ENCODE results near the gene VPS13A.
A peak's percentile ranks its signal among the peaks of the same experiment; 100 is the strongest.

Gene VPS13A

DNA sequence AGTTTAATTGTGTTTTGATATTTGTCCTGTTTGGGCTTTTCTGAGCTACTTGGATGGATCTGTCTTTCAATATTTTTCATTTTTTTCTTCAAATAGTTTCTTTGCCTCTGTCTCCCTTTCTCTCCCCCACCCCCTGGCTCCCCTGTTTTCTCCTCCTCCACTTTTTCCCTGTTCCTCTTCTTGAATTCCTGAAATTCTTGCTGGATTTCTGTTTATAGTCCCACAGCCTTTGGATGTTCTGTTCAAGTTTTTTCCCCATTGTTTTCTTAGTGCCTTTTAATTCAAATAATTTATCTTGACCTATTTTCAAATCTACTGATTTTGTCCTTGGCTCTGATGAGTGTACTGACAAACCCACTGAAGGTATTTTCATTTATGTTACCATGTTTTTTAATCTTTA lies 113.0 kb downstream of the VPS13A start:
- Histone ChIP-seq H3K79me2 (ENCODE audit: insufficient read depth, low read length) (no peaks in the 10 kb centered on the region), H3K9ac (ENCODE audit: low read length) (no peak overlapping the region), H4K20me1 (ENCODE audit: insufficient read depth, low read length) (no peaks in the 10 kb centered on the region), H3K4me2 (ENCODE audit: low read length) (no peak overlapping the region), H3K4me1 (ENCODE audit: insufficient read depth, low read length, severe bottlenecking) (no peaks in the 10 kb centered on the region), H3K4me3 (ENCODE audit: low read depth, low read length, poor library complexity, severe bottlenecking) (no peak overlapping the region), H3K9me3 (ENCODE audit: low read length) (0 out of 2 replicates have a peak, but pooled peaks cover 3% of the 10 kb centered on the region), H3K27ac (ENCODE audit: low read depth, low read length, poor library complexity, severe bottlenecking) (no peak overlapping the region), H2AFZ (ENCODE audit: low read length) (no peak overlapping the region), H3F3A (ENCODE audit: insufficient read depth, low read length) (no peaks in the 10 kb centered on the region), H3K9me2 (ENCODE audit: low read depth, low read length) (no peaks in the 10 kb centered on the region), H3K27me3 (ENCODE audit: insufficient read depth, low read length) (no peaks in the 10 kb centered on the region), H3K36me3 (ENCODE audit: insufficient read depth, low read length) (peaks cover 25% of the 10 kb centered on the region)
- no peak for TF ChIP-seq EZH2 (IDR thresholded peaks at IDR 0.05; ENCODE audit: borderline replicate concordance, low read length)
- TF ChIP-seq, protein P1, sequence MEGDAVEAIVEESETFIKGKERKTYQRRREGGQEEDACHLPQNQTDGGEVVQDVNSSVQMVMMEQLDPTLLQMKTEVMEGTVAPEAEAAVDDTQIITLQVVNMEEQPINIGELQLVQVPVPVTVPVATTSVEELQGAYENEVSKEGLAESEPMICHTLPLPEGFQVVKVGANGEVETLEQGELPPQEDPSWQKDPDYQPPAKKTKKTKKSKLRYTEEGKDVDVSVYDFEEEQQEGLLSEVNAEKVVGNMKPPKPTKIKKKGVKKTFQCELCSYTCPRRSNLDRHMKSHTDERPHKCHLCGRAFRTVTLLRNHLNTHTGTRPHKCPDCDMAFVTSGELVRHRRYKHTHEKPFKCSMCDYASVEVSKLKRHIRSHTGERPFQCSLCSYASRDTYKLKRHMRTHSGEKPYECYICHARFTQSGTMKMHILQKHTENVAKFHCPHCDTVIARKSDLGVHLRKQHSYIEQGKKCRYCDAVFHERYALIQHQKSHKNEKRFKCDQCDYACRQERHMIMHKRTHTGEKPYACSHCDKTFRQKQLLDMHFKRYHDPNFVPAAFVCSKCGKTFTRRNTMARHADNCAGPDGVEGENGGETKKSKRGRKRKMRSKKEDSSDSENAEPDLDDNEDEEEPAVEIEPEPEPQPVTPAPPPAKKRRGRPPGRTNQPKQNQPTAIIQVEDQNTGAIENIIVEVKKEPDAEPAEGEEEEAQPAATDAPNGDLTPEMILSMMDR (IDR thresholded peaks at IDR 0.05; ENCODE audit: low read length), result no peak

GRCh38 chr9:77291714-77292113 lies 114.4 kb downstream of the VPS13A start:
- no peak overlapping the region for H2AFZ ChIP-seq (ENCODE audit: low read length)
- 0 out of 2 replicates have a peak, but pooled peaks cover 3% of the 10 kb centered on the region for H3K9me3 ChIP-seq (ENCODE audit: low read length)
- H3K4me1 ChIP-seq (ENCODE audit: insufficient read depth, low read length, severe bottlenecking), result no peaks in the 10 kb centered on the region
- no peak overlapping the region for H3K4me3 ChIP-seq (ENCODE audit: low read depth, low read length, poor library complexity, severe bottlenecking)
- TF ChIP-seq EZH2 (IDR thresholded peaks at IDR 0.05; ENCODE audit: borderline replicate concordance, low read length), result no peak
- TF ChIP-seq, protein P1 (IDR thresholded peaks at IDR 0.05; ENCODE audit: low read length), result peak; percentile 27; the same call in 1 of the 2 replicates
- no peaks in the 10 kb centered on the region for H3K9me2 ChIP-seq (ENCODE audit: low read depth, low read length)
- no peaks in the 10 kb centered on the region for H3K79me2 ChIP-seq (ENCODE audit: insufficient read depth, low read length)
- no peak overlapping the region for H3K27ac ChIP-seq (ENCODE audit: low read depth, low read length, poor library complexity, severe bottlenecking)
- H3K36me3 ChIP-seq (ENCODE audit: insufficient read depth, low read length), result peaks cover 18% of the 10 kb centered on the region
- H3F3A ChIP-seq (ENCODE audit: insufficient read depth, low read length), result no peaks in the 10 kb centered on the region
- H4K20me1 ChIP-seq (ENCODE audit: insufficient read depth, low read length), result 0 out of 2 replicates have a peak, but pooled peaks cover 3% of the 10 kb centered on the region
- H3K9ac ChIP-seq (ENCODE audit: low read length), result no peak overlapping the region
- no peaks in the 10 kb centered on the region for H3K27me3 ChIP-seq (ENCODE audit: insufficient read depth, low read length)
- H3K4me2 ChIP-seq (ENCODE audit: low read length), result no peak overlapping the region

GRCh38 chr9:77293949-77294348 lies 116.6 kb downstream of the VPS13A start:
- Histone ChIP-seq H2AFZ (ENCODE audit: low read length) (no peak overlapping the region), H3K4me2 (ENCODE audit: low read length) (no peak overlapping the region), H3K79me2 (ENCODE audit: insufficient read depth, low read length) (no peaks in the 10 kb centered on the region), H3K27ac (ENCODE audit: low read depth, low read length, poor library complexity, severe bottlenecking) (no peak overlapping the region), H3K9me2 (ENCODE audit: low read depth, low read length) (no peaks in the 10 kb centered on the region), H3K36me3 (ENCODE audit: insufficient read depth, low read length) (peaks cover 10% of the 10 kb centered on the region; the same call in 1 of the 2 replicates), H3F3A (ENCODE audit: insufficient read depth, low read length) (no peaks in the 10 kb centered on the region), H3K9ac (ENCODE audit: low read length) (no peak overlapping the region), H3K9me3 (ENCODE audit: low read length) (no peaks in the 10 kb centered on the region), H3K4me3 (ENCODE audit: low read depth, low read length, poor library complexity, severe bottlenecking) (no peak overlapping the region), H3K4me1 (ENCODE audit: insufficient read depth, low read length, severe bottlenecking) (no peaks in the 10 kb centered on the region), H4K20me1 (ENCODE audit: insufficient read depth, low read length) (0 out of 2 replicates have a peak, but pooled peaks cover 3% of the 10 kb centered on the region), H3K27me3 (ENCODE audit: insufficient read depth, low read length) (no peaks in the 10 kb centered on the region)
- no peak for TF ChIP-seq EZH2 (IDR thresholded peaks at IDR 0.05; ENCODE audit: borderline replicate concordance, low read length)
- TF ChIP-seq, protein P1 (IDR thresholded peaks at IDR 0.05; ENCODE audit: low read length), result no peak

All from OCI-LY1 (cell line).